Chondrocyte (in vitro differentiated cells): ENCODE data around the gene TDRD9. TPM values are rescaled to one million over a fixed set of nuclear protein-coding genes. Genes with fewer than 3 reads are reported as not detected.
A peak's percentile ranks its signal among the peaks of the same experiment; 100 is the strongest.

ENCODE experiments used
- DNase-seq: peaks from one replicate; pipeline ENCODE4 v3.0.0; 2021; ENCODE audit warnings: mixed read lengths, low spot score
- H3K27ac Mint-ChIP-seq: one replicate; pipeline ENCODE4 v1.8.0; 2021; ENCODE audit warnings: mild to moderate bottlenecking, moderate library complexity, mixed read lengths; ENCODE audit not compliant: unreplicated experiment
- H3K27me3 Mint-ChIP-seq: 2 replicates; pipeline ENCODE4 v1.8.0; 2021; ENCODE audit warnings: low read depth, mixed read lengths
- H3K36me3 Mint-ChIP-seq: 2 replicates; pipeline ENCODE4 v1.8.0; 2021; ENCODE audit warnings: low read depth, mixed read lengths
- H3K4me1 Mint-ChIP-seq: 2 replicates; pipeline ENCODE4 v1.8.0; 2021; ENCODE audit warnings: low read depth, mild to moderate bottlenecking, mixed read lengths
- H3K4me3 Mint-ChIP-seq: one replicate; pipeline ENCODE4 v1.8.0; 2021; ENCODE audit warnings: mild to moderate bottlenecking, moderate library complexity, mixed read lengths; ENCODE audit not compliant: unreplicated experiment
- H3K9me3 Mint-ChIP-seq: 2 replicates; pipeline ENCODE4 v1.8.0; 2021; ENCODE audit warnings: low read depth, mixed read lengths
- total RNA-seq: library from RNA; stranded (reverse); gene quantifications from 3 replicates; pipeline ENCODE4 v1.2.1, GENCODE V29; 2021
- TF ChIP-seq, protein P1 (sequence below): fragments of 200-600 bp; sonication (generic); IDR thresholded peaks from 2 replicates; pipeline ENCODE4 v1.5.0; 2021; ENCODE audit warnings: antibody characterized with exemption, mild to moderate bottlenecking, moderate library complexity

Gene TDRD9
- total RNA-seq, 1 donor from 2014 or later = not detected

DNA sequence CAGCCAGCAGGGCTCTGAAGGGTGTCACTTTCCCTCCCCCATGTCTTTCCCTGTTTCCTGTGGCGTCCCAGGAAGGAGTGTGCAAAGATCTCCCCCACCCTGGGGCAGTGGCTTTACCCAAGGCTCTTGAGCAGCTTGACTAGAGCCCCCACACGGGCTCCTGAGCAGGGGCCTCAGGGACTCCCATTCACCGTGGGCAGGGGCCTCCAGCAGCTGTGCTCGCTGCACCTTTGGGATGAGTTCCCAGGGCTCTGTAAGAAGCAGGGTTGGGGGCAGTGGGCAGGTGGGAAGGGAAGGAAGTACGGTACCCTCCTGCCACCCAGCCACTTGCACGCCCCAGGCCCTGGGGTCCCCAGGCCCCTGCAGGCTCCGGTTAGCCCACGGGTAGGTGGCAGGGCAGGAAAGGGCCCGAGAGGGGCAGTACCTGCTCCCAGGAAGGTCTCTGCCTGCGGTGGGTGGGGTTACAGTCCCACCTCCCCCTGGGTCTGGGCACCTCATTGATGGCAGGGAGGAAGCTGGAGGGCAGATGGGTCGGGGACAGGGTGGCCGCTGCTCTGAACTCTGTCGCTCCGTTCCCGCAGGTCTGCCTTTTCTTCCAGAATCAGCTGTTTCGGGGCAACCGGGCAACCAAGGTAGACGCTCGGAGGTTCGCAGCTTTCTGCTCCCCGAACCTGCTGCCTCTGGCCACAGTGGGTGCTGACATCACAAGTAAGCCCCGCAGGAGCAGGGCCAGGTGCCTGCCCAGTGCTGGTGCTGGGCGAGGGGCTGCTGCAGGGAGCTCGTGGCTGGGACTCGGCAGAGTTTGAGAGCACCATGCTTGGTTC is 170.2 kb downstream of the TDRD9 start:
- DNase-seq = no peak
- H3K9me3 Mint-ChIP-seq = no peaks in the 10 kb centered on the region
- no peak overlapping the region for H3K4me3 Mint-ChIP-seq
- H3K27ac Mint-ChIP-seq = no peak overlapping the region
- TF ChIP-seq, protein P1, sequence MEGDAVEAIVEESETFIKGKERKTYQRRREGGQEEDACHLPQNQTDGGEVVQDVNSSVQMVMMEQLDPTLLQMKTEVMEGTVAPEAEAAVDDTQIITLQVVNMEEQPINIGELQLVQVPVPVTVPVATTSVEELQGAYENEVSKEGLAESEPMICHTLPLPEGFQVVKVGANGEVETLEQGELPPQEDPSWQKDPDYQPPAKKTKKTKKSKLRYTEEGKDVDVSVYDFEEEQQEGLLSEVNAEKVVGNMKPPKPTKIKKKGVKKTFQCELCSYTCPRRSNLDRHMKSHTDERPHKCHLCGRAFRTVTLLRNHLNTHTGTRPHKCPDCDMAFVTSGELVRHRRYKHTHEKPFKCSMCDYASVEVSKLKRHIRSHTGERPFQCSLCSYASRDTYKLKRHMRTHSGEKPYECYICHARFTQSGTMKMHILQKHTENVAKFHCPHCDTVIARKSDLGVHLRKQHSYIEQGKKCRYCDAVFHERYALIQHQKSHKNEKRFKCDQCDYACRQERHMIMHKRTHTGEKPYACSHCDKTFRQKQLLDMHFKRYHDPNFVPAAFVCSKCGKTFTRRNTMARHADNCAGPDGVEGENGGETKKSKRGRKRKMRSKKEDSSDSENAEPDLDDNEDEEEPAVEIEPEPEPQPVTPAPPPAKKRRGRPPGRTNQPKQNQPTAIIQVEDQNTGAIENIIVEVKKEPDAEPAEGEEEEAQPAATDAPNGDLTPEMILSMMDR = no peak
- H3K27me3 Mint-ChIP-seq = peaks cover 3% of the 10 kb centered on the region
- H3K36me3 Mint-ChIP-seq = no peaks in the 10 kb centered on the region
- H3K4me1 Mint-ChIP-seq = no peaks in the 10 kb centered on the region

DNA sequence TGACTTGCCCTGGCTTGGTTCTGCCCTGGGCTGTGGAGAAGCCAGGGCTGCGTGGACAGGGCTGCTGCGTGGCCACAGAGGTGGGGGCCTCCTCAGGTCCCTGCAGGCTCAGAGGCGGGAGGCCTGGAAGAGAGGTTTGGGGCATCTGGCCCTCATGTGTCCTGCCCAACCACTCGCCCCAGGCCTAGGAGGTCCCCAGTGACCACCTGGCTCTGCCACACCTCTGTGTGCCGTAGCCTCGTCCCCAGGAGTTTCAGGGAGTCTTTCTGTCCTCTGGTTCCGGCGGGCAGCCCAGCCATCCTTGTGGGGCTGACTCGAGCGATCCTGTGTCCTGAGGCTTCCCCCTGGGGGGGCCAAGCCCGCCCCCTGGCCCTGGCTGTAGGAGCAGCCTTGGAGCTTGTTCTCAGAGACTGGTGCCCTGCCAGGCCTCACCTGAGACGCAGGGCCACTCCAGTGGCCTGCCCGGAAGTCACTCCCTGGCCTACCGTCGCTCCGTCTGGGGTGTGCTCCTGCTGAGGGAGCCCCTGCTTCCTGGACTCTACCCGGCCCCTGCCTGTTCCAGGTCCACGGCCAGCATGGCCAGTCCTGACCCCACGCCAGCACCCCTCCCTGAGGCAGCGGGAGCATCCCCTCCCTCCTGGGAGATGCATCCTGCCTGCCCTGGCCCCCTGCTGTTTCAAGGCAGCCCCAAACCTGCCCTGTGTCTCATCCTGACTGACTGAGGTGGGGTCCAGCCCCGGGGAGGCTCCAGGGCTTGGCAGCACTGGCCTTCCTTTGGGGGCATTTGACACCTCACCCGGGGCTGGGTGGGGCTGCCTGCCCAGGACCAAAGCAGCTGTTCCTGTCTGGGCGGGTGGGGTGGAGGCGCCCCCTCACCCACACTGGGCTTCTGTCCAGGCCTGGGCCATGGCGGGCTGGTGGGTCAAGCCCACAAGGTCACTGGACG is 171.1 kb downstream of the TDRD9 start:
- peak; percentile 84 for DNase-seq
- Mint-ChIP-seq H3K4me3 (no peak overlapping the region), H3K4me1 (no peaks in the 10 kb centered on the region), H3K27me3 (peaks cover 3% of the 10 kb centered on the region), H3K36me3 (no peaks in the 10 kb centered on the region), H3K9me3 (no peaks in the 10 kb centered on the region), H3K27ac (no peak overlapping the region)
- TF ChIP-seq, protein P1 = no peak

DNA sequence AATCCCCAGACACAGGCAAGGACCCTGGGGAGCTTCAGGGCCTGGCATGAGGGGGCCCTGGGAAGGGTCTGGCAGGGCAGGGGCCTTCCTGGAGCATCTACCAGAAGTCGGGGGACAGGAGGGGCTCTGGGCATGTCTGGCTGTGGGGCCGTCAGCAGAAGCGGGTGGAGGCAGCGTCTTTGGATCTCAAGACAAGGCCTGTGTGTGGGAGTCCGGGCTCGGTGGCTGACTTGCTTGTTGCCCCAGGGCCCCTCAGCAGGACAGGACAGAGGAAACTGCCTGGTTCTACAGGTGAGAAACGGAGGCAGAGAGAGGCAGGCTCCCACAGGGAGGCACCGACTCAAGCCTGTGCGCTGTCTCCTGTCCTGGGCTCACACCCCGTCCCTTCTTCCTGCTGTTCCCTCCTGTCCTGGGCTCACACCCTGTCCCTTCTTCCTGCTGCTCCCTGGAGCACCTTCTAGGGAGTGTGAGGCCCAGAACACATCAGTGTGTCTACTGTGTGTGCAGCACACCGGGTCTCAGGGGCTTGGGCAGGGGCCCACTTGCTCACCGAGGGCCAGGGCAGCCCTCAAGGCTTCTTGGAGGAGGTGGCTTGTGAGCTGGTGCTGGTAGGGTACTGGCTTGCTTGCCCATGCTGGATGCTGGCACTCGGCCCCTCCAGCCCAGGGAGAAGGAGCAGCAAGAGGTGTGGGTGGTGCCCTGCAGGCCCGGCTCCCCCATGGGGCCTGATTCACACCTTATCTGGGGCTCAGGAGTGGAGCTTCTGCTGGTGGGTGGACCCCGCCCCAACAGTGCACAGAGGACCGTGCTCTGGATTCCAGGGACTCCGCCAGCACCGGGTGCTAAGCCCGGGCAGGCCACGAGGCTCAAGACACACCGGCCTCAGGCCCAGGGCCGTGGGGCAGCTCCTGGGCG is 172.2 kb downstream of the TDRD9 start:
- no peaks in the 10 kb centered on the region for H3K36me3 Mint-ChIP-seq
- DNase-seq = peak; percentile 88
- TF ChIP-seq, protein P1 = no peak
- no peak overlapping the region for H3K27ac Mint-ChIP-seq
- peaks cover 3% of the 10 kb centered on the region for H3K27me3 Mint-ChIP-seq
- no peaks in the 10 kb centered on the region for H3K4me1 Mint-ChIP-seq
- no peaks in the 10 kb centered on the region for H3K9me3 Mint-ChIP-seq
- H3K4me3 Mint-ChIP-seq = no peak overlapping the region

DNA sequence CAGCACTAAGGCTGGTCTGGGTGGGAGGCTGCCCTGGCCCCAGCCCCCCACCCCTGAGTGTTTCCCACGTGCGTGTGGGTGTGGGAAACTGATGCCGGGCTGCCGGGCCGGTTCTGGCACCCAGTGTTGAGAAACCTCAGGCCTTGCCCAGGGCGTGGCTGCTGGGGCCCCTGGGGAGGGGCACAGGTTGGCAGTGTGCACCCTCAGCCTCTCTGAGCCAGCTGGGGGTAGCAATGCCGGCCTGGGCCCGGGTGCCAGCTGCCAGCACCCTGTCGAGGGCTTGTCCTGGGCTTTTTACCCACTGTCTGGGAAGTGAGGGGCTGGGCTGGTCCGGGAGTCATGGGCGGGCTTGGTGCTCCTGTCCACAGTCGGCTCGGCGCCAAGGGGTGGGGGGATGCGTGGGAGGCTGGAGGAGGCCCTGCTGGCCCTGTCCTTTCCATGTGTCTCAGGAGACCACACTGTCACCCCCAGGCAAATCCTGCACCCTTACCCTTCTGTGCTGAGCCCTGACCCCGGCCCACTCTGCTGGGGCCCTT is 172.9 kb downstream of the TDRD9 start:
- TF ChIP-seq, protein P1 = no peak
- no peak overlapping the region for H3K4me3 Mint-ChIP-seq
- H3K4me1 Mint-ChIP-seq = no peaks in the 10 kb centered on the region
- no peaks in the 10 kb centered on the region for H3K36me3 Mint-ChIP-seq
- H3K27me3 Mint-ChIP-seq = no peaks in the 10 kb centered on the region
- DNase-seq = peak; percentile 85
- no peak overlapping the region for H3K27ac Mint-ChIP-seq
- H3K9me3 Mint-ChIP-seq = no peaks in the 10 kb centered on the region
